AG09319 (cell line): ENCODE results near the gene TBC1D22A.
"Not testable (repeated sequence)": the region's sequence is repeated elsewhere in the genome, so short reads cannot be mapped to it uniquely, and the experiment has no call there.

ENCODE experiments used
- DNase-seq: peaks from one replicate; pipeline ENCODE4 v3.0.0-alpha.2; 2010; ENCODE audit warnings: low read depth; ENCODE audit errors: extremely low read depth
- CTCF ChIP-seq: IDR thresholded peaks from 2 replicates; pipeline ENCODE4 v1.5.1; 2011; ENCODE audit warnings: low read depth, mild to moderate bottlenecking, inconsistent platforms, low read length, moderate library complexity

TBC1D22A gene

GRCh38 chr22:46726986-46727317, 35.5 kb upstream of the TBC1D22A start:
- DNase-seq = no peak
- no peak for TF ChIP-seq CTCF

- DNase-seq = no peak
- TF ChIP-seq CTCF = no peak
These were observed 34.6 kb upstream of the TBC1D22A start for GRCh38 chr22:46727813-46728364.

- DNase-seq = no peak
- TF ChIP-seq CTCF = no peak
These were observed 34.0 kb upstream of the TBC1D22A start for GRCh38 chr22:46728470-46728869.

- no peak for TF ChIP-seq CTCF
- DNase-seq = no peak
These were observed 31.7 kb upstream of the TBC1D22A start for GRCh38 chr22:46730568-46731245.

GRCh38 chr22:46731246-46732040, 31.0 kb upstream of the TBC1D22A start:
- no peak for TF ChIP-seq CTCF
- DNase-seq = no peak

- no peak for TF ChIP-seq CTCF
- no peak for DNase-seq
These were observed 30.4 kb upstream of the TBC1D22A start for GRCh38 chr22:46732041-46732379.

- DNase-seq = no peak
- no peak for TF ChIP-seq CTCF
These were observed 29.9 kb upstream of the TBC1D22A start for GRCh38 chr22:46732513-46732912.

- DNase-seq = not testable (repeated sequence)
These were observed 28.2 kb upstream of the TBC1D22A start for GRCh38 chr22:46734213-46734722.
